Keratinocyte (primary cell): Measurements from ENCODE around the gene TMEM150A.

Experiments used
- CTCF ChIP-seq, 3 experiments: IDR thresholded peaks in 1 of 3; conservative IDR thresholded peaks in 1 of 3; optimal IDR thresholded peaks in 1 of 3; 2 replicates in 2 of 3; 3 replicates in 1 of 3; pipeline versions ENCODE3 to v1.5.1; 2011; ENCODE audit warnings: low read length in 3 of 3, mild to moderate bottlenecking in 3 of 3, moderate library complexity in 2 of 3, control low read depth in 1 of 3, inconsistent platforms in 1 of 3; ENCODE audit not compliant: insufficient read depth in 2 of 3; ENCODE audit errors: extremely low read depth in 1 of 3
- EZH2 ChIP-seq: IDR thresholded peaks from one replicate; pipeline ENCODE4 v1.6.1; 2012; ENCODE audit warnings: inconsistent platforms, mild to moderate bottlenecking, low read length, moderate library complexity

GRCh38 chr2:85553184-85553583, 49.3 kb downstream of the TMEM150A start:
- TF ChIP-seq CTCF (optimal IDR thresholded peaks at IDR 0.05 in 1 of 3, IDR thresholded peaks at IDR 0.05 in 1 of 3, conservative IDR thresholded peaks at IDR 0.05 in 1 of 3; ENCODE audit: extremely low read depth in 1 of 3, insufficient read depth in 2 of 3, low read length in 3 of 3) (no peak), EZH2 (no peak)
